GM12801 (cell line): Measurements from ENCODE around the gene MGAT4A.

Source experiments
- CTCF ChIP-seq: IDR thresholded peaks from one replicate; pipeline ENCODE4 v1.5.1; 2011; ENCODE audit warnings: control low read depth; ENCODE audit not compliant: insufficient read length; ENCODE audit errors: extremely low read depth

MGAT4A gene

GRCh38 chr2:98643496-98644100 is 87.3 kb downstream of the MGAT4A start:
- TF ChIP-seq CTCF = no peak

- TF ChIP-seq CTCF = no peak
Measured at GRCh38 chr2:98637401-98638147, 93.4 kb downstream of the MGAT4A start.

- TF ChIP-seq CTCF = no peak
Measured at GRCh38 chr2:98634406-98635092, 96.4 kb downstream of the MGAT4A start.

- no peak for TF ChIP-seq CTCF
Measured at GRCh38 chr2:98632351-98632750, 98.6 kb downstream of the MGAT4A start.

GRCh38 chr2:98623657-98624056 is 107.3 kb downstream of the MGAT4A start:
- TF ChIP-seq CTCF = no peak

- no peak for TF ChIP-seq CTCF
Measured at GRCh38 chr2:98617149-98617548, 113.8 kb downstream of the MGAT4A start.

- TF ChIP-seq CTCF = no peak
Measured at GRCh38 chr2:98615481-98615880, 115.5 kb downstream of the MGAT4A start.
